ENCODE data around the gene CAMK1D. TPM values are rescaled to one million over a fixed set of nuclear protein-coding genes. Genes with fewer than 3 reads are reported as not detected.

CAMK1D gene
- total RNA-seq, 1 experiment from 2014 or later: 0.15 TPM

DNA sequence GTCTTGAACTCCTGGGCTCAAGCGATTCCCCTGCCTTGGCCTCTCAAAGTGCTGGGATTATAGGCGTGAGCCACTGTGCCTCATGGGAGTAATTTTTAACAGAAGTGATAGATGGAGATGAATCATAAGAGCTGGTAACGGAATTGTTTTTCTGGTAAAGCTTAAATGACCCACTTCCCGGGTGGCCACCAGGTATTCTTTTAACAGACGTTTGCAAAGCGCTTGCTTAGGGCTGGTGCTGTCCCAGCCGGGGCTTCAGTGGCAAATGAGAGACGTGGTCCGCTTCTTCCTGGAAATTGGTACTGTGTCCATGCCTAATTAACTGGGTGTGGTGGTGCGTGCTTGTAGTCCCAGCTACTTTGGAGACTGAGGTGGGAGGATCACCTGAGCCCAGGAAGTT lies 23.5 kb downstream of the CAMK1D start:
- DNase-seq (ENCODE audit: low spot score): no peak

DNA sequence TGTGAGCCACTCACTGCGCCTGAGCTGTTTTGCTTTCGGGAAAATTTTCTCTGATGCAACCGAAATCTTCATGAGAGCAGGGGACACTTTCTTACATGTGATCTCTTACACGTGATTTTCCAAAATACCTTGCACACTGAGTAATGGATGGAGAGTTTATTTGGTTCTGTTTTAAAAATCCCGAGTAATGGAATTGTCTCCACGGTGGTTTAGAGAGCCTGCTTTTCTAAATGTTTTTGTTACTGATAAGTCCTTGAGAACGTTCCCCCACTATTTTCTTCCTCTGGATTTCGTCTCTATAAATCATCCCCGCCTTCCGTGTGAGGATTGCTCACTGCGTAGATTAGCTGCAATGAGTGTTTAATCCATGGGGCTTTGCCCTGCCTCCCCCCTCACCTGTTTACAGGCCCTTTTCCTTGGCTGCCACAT lies 25.7 kb downstream of the CAMK1D start:
- no peak for DNase-seq (ENCODE audit: low spot score)

GRCh38 chr10:12376211-12376610 lies 26.9 kb downstream of the CAMK1D start:
- DNase-seq (ENCODE audit: low spot score): no peak

- no peak for DNase-seq (ENCODE audit: low spot score)
Observed at GRCh38 chr10:12377658-12378290, 28.4 kb downstream of the CAMK1D start.

GRCh38 chr10:12380999-12381398 lies 31.7 kb downstream of the CAMK1D start:
- no peak for DNase-seq (ENCODE audit: low spot score)

DNA sequence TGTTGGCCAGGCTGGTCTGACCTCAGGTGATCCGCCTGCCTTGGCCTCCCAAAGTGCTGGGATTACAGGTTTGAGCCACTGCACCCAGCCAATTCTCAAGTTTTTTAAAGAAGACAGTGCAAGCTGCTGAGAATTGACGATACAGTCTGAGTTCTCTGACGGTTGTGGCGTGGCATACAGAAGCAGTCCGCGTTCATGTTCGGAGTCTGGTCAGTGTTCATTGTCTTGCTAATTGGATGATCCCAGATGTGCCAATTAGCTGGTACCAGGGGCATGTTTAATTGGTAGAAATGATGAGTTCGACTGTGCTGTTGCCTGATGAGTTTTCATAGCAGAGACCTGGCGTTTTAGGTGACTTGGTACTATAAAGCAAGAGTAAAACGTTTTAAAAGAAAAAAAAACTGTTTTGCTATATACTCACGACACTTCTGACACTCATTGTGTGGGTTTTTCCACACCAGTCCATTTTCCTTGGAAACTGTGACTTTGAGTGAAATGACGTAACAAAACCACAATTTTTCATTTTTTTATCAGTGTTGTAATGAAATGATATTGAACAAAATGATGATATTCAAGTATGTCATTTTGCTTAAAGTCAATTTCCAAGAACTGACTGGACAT lies 32.3 kb downstream of the CAMK1D start:
- no peak for DNase-seq (ENCODE audit: low spot score)

DNA sequence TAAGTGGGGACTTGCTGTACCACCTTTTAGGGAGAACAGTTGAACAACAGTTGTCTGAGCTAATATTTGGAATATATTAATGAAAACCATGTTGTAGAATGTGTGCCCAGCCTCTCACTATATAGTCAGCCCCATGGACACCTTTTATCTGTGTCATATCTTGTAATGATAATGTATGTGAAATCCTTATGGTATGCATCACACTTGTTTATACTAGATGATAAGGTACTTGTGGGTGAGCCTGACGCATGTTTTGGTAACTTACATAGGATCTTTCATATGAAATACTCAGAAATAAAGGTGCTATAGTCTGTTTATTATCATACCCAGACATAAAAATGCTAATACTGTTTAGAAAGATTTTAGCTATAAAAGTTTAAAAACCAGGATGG lies 32.8 kb downstream of the CAMK1D start:
- DNase-seq (ENCODE audit: low spot score): no peak

DNA sequence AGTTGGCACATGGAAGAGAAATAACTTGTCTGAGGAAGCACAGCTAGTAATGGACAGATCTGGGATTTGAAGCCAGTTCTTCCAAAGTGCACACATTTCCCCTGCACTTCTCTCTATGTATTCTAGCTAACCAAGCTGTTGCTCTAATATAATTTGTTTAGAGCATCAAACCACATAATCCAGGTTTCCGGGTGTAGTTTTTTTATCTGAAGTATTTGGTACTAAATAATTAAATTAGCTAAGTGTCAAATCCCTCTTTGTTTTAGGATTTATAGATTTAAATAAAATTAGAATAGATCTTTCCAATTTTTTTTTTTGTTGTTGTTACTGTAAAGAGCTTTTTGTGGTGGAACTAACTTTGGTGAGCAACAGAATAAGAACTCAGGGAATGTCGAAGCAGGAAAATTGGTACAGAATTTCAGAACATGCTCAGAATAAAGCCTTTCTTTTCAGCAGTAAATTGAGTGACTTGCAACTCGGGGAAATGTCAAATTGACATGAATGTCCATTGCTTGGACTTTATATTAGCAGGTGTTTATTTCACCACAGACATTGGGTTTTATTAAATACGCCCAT lies 33.7 kb downstream of the CAMK1D start:
- DNase-seq (ENCODE audit: low spot score): no peak

- DNase-seq (ENCODE audit: low spot score): no peak
Observed at GRCh38 chr10:12384906-12385305, 35.6 kb downstream of the CAMK1D start.

DNA sequence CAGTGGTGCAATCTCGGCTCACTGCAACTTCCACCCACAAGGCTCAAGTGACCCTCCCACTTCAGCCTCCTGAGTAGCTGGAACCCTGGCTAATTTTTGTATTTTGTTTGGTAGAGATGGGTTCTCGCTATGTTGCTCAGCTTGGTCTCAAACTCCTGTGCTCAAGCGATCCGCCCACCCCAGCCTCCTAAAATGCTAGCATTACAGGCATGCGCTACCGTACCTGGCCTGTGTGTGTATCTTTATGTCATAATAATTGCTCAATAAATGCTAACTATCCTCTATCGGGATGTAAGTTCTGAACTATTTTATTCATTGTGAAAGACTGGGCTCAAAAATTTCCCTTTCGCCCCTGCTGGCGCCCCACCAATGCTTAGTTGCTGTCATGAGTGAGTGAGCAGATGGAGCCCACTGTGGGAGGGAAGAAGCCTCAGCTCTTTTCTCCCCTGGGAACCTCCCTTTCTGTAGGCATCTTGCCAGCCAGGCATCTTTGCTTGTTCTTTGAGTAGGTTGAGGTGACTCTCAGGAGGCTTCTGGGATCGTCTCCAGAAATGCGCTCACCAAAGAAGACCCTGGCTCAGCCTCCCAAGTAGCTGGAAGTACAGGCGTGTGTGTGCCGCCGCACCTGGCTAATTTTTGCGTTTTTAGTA lies 38.3 kb downstream of the CAMK1D start:
- no peak for DNase-seq (ENCODE audit: low spot score)

DNA sequence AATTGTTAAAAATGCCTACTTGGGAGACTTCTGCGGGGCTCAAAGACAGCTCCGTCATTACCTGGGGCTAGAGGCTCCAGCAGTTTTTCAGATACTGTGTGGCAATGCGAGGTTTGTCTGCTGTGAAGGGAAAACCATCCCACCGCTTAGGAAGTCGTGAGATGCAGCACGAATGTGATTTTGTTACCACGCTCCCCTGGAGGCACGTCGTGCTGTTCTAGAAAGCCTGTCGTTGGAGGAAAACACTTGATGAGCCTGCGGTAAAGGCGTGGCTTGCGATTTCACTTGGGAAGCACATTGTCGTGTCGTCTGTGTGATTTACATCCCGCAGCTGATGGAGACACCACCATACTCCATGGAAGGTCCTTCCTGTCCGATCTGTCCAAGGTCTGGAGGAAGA lies 39.3 kb downstream of the CAMK1D start:
- DNase-seq (ENCODE audit: low spot score): no peak

DNA sequence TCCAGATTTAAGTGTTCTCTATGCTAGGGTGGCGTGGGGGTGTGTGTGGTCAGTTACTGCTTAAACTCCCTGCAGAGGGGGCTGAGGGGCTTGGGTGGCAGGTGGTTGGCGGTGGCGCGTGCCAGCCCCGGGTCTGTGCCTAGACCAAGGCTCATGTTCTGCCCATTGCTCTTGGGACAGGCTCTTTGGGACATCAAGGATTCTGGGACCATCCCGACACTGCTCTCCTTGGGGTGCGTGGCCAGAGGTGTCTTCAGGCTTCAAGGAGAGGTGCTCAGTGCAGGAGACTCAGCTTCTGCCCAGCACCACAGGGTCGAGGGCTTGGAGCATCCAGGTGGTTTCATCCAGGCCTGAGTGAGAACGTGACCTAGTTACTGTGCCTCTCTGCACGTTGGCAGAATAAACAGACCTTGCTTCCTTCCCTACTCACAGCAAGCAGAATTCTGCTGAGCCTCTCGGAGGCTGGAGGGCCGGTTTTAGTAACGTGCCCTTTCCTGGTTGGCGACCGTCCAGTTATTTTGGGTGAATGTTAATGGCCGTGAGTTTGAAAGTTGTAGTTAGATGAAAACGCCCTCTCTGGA lies 39.9 kb downstream of the CAMK1D start:
- DNase-seq (ENCODE audit: low spot score): no peak

DNA sequence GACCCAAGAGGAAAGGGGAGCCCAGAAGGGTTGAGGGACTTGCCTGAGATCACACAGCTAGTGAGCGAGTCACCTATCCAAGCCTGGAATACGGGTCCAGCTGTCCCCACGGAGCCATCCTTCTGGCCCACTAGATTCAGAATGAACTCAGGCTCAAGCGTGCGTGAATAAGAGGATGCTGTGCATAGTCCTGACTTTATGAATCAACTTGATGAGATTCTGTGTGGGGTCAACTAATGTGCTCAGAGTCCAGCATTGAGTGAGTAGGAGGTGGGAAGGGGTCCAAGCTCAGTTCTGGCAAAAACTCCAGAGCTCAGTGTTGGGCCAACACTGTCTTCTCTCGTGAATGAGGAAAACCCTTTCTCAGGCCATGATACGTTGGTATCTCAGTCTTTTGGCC lies 41.4 kb downstream of the CAMK1D start:
- DNase-seq (ENCODE audit: low spot score): no peak

DNA sequence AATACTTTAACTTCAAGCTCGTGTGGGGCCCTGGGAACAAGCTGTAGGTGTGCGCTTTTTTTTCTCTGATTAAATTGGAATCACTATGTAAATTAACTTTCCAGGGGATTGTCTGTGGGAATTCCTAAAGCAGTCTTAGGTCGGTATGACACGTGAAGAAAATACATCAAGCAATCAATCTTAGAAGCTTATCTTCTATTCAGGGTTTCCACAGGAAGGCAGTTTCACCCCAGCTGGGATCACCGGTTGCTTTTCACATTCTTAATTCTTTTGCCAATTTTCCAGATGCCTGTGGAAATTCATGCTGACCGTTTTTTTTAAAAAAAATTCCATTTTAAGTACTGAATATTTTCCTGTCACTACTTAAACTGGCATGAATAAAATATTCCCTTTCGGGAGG lies 41.9 kb downstream of the CAMK1D start:
- DNase-seq (ENCODE audit: low spot score): no peak

- no peak for DNase-seq (ENCODE audit: low spot score)
Observed at GRCh38 chr10:12393831-12394230, 44.5 kb downstream of the CAMK1D start.

DNA sequence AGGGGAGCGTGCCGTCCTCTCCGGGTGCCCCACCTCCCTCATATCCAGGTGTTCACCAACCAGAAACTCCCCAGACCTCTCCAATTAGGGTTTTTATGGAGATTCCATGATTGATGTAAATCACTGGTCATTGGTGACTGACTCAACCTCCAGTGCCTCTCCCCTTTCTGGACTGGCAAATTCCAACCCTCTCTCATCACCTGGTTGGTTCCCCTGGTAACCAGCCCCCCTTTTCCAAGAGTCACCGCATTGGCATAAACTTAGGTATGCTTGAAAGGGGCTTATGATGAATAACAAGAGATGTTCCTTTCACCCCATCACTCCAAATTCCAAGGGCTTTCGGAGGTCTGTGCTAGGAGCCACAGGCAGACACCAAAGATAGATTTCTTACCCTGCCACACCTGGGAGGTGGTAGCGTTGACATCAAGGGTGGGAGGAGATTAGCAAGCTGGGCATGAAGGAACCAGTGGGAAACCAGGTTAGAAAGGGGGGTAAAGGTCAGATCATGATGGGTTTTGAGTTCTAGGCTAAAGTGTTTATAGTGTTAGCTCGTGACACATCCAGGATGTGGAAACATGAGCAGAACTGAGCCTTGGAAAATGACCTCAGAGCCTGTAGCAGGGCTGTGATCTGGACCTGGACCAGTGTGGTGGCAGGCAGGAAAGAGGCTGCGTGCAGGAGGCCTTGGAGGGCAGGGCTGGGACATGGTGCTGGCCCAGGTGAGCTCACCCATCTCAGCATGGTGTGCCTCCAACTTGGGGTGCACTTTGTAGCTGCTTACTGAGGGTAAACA lies 45.1 kb downstream of the CAMK1D start:
- DNase-seq (ENCODE audit: low spot score): no peak

DNA sequence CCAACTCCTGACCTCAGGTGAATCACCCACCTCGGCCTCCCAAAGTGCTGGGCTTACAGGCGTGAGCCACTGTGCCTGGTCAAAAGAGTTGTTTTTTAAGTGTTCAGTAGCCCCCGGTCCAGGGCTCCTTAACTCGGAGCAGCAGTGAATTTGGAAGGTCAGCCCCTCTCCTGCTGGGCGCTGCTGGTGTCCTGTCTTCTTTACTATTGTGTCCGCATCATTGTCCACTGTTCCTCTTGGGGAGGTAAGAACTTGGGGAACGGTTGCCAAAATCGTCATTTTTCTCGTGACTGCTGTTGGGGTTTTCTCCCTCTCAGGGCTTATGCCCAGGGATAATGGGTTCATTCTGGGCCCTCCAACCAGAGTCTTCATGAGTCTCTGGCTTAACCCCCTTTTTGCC lies 46.7 kb downstream of the CAMK1D start:
- DNase-seq (ENCODE audit: low spot score): no peak

GRCh38 chr10:12396567-12396966 lies 47.2 kb downstream of the CAMK1D start:
- no peak for DNase-seq (ENCODE audit: low spot score)

- DNase-seq (ENCODE audit: low spot score): no peak
Observed at GRCh38 chr10:12397147-12397896, 48.0 kb downstream of the CAMK1D start.

DNA sequence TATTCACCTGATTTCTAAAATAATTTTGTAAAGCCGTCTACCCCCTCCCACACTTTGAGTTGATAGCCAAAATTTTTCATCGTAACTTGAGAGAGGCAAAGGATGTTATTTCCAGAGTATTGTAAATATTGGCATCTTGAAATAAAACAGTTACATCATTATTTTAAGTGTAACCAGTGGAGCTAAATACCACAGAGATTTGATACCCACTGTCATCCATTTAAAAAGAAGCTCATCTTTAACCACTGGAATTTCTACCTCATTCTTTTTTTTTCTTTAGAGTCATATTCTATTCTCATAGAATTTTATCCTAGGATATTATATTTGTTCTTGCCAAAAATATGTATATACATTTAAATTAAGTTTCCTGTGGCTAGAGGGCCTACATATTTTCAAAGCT lies 48.6 kb downstream of the CAMK1D start:
- no peak for DNase-seq (ENCODE audit: low spot score)
